Endodermal cell (in vitro differentiated cells): Measurements from ENCODE around the gene NUDT5. TPM values are rescaled to one million over a fixed set of nuclear protein-coding genes. Genes with fewer than 3 reads are reported as not detected.

Source experiments
- DNase-seq: peaks from one replicate; pipeline ENCODE4 v3.0.0-alpha.2; 2017
- H3K27ac ChIP-seq: 2 replicates; pipeline ENCODE4 v1.5.1; 2013; ENCODE audit warnings: mild to moderate bottlenecking, low read depth, low read length, moderate library complexity
- H3K27me3 ChIP-seq: 2 replicates; pipeline ENCODE4 v1.6.1; 2013; ENCODE audit warnings: mild to moderate bottlenecking, low read length, moderate library complexity; ENCODE audit not compliant: insufficient read depth, control insufficient read depth, poor library complexity, severe bottlenecking
- H3K36me3 ChIP-seq: 2 replicates; pipeline ENCODE4 v1.7.0; 2013; ENCODE audit warnings: mild to moderate bottlenecking, low read length, moderate library complexity; ENCODE audit not compliant: control insufficient read depth, insufficient read depth
- H3K4me1 ChIP-seq: one replicate; pipeline ENCODE4 v1.7.0; 2013; ENCODE audit warnings: low read length; ENCODE audit not compliant: control insufficient read depth, insufficient read depth
- H3K4me3 ChIP-seq: 2 replicates; pipeline ENCODE4 v1.5.1; 2013; ENCODE audit warnings: mild to moderate bottlenecking, low read length, moderate library complexity
- H3K9ac ChIP-seq: 2 replicates; pipeline ENCODE4 v1.6.1; 2013; ENCODE audit warnings: mild to moderate bottlenecking, low read length, moderate library complexity; ENCODE audit not compliant: poor library complexity, severe bottlenecking; ENCODE audit errors: extremely low read depth
- H3K9me3 ChIP-seq: 2 replicates; pipeline ENCODE4 v1.6.1; 2013; ENCODE audit warnings: mild to moderate bottlenecking, low read length, moderate library complexity; ENCODE audit not compliant: control insufficient read depth
- H3K27ac Mint-ChIP-seq: 2 replicates; pipeline ENCODE4 v1.8.0; 2020; ENCODE audit warnings: mixed read lengths
- H3K27me3 Mint-ChIP-seq: 2 replicates; pipeline ENCODE4 v1.8.0; 2021; ENCODE audit warnings: mild to moderate bottlenecking, mixed read lengths; ENCODE audit not compliant: insufficient read depth
- H3K36me3 Mint-ChIP-seq: 2 replicates; pipeline ENCODE4 v1.8.0; 2020; ENCODE audit warnings: low read depth, mixed read lengths
- H3K4me1 Mint-ChIP-seq: 2 replicates; pipeline ENCODE4 v1.8.0; 2020; ENCODE audit warnings: mixed read lengths
- H3K4me3 Mint-ChIP-seq: 2 replicates; pipeline ENCODE4 v1.8.0; 2020; ENCODE audit warnings: mild to moderate bottlenecking, moderate library complexity, mixed read lengths
- H3K9me3 Mint-ChIP-seq: 2 replicates; pipeline ENCODE4 v1.8.0; 2020; ENCODE audit warnings: mild to moderate bottlenecking, mixed read lengths
- WGBS, 2 experiments: methylation state at CpG; one replicate each; pipeline versions ENCODE4 v1.1.5 to v1.1.7; 2013; ENCODE audit warnings: missing lambda C conversion rate in 2 of 2, mixed read lengths in 1 of 2; ENCODE audit not compliant: insufficient coverage in 1 of 2, insufficient read length in 1 of 2; 5-methylcytosine and 5-hydroxymethylcytosine counted together
- total RNA-seq, 2 donors: library from RNA; stranded (reverse); fragmentation: NEBNext Ultra II Directional in 1 of 2; extraction: Animal tissue kit (Norgen Biotek cat#: 25700) in 1 of 2; gene quantifications; 2 replicates in 1 of 2; 3 replicates in 1 of 2; pipeline ENCODE4 v1.2.1, GENCODE V29; 2021
- TF ChIP-seq, protein P1 (sequence below): fragments of 200-600 bp; sonication (generic); conservative IDR thresholded peaks from 2 replicates; pipeline ENCODE4 v1.5.0; 2021; ENCODE audit warnings: antibody characterized with exemption, mild to moderate bottlenecking

Gene NUDT5
- total RNA-seq, 2 donors from 2014 or later = 88.7 to 93.9 TPM

DNA sequence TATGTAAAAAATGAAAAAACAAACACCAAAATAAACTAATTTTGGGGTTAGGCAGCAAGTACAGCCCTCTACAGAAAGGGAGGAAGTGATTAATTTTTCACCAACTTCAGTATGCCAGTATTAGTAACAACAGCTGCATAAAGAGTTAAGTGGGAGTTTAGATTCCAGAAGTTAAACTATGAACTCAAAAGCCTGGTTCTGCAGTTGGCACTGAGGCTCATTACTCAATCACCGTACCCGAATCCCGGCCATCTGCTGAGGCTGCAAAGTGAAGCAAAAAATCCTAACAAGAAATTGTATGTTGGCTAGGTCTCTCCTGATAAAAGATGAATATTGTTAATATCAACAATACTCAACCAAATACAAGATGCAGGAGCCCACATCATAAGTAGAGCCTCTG is 4.0 kb downstream of the NUDT5 start:
- H3K27me3 ChIP-seq = no peaks in the 10 kb centered on the region
- Mint-ChIP-seq H3K4me1 (peaks cover 8% of the 10 kb centered on the region), H3K27ac (no peak overlapping the region), H3K27me3 (no peaks in the 10 kb centered on the region), H3K9me3 (no peaks in the 10 kb centered on the region), H3K4me3 (no peak overlapping the region), H3K36me3 (peaks cover 36% of the 10 kb centered on the region)
- peaks cover 23% of the 10 kb centered on the region for H3K36me3 ChIP-seq
- no peaks in the 10 kb centered on the region for H3K9me3 ChIP-seq
- H3K4me1 ChIP-seq = no peaks in the 10 kb centered on the region
- DNase-seq = no peak
- 97% methylated on average over 3 of the region's 3 CpGs; no CpG with 5 or more reads in 1 of the 2 experiments for WGBS, 2 experiments
- H3K4me3 ChIP-seq = no peak overlapping the region
- H3K27ac ChIP-seq = no peak overlapping the region
- H3K9ac ChIP-seq = no peak overlapping the region
- TF ChIP-seq, protein P1, sequence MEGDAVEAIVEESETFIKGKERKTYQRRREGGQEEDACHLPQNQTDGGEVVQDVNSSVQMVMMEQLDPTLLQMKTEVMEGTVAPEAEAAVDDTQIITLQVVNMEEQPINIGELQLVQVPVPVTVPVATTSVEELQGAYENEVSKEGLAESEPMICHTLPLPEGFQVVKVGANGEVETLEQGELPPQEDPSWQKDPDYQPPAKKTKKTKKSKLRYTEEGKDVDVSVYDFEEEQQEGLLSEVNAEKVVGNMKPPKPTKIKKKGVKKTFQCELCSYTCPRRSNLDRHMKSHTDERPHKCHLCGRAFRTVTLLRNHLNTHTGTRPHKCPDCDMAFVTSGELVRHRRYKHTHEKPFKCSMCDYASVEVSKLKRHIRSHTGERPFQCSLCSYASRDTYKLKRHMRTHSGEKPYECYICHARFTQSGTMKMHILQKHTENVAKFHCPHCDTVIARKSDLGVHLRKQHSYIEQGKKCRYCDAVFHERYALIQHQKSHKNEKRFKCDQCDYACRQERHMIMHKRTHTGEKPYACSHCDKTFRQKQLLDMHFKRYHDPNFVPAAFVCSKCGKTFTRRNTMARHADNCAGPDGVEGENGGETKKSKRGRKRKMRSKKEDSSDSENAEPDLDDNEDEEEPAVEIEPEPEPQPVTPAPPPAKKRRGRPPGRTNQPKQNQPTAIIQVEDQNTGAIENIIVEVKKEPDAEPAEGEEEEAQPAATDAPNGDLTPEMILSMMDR = no peak

DNA sequence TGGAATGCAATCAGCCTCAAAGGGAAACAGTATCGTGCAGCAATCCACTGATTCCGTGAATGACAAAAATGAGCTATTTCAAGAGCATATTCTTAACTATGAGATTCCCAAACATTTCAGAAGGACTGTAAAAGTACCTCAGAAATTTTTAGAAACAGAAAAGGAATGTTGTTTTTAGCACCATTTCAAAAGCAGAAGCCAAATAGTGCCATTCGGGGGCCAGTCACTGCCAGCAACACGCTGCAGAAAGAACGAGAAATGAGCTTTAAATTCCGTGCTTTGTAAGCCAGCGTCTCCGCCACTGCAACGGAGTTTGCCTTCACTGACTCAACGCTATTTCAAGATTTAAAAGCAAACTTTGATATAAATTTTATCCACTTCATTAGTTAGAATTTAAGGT is 6.3 kb downstream of the NUDT5 start:
- Histone ChIP-seq H3K4me1 (no peaks in the 10 kb centered on the region), H3K9me3 (no peaks in the 10 kb centered on the region), H3K9ac (no peak overlapping the region), H3K27me3 (no peaks in the 10 kb centered on the region), H3K36me3 (peaks cover 43% of the 10 kb centered on the region), H3K27ac (no peak overlapping the region), H3K4me3 (no peak overlapping the region)
- H3K27ac Mint-ChIP-seq = no peak overlapping the region
- 95 to 98% methylated on average over 9 to 10 of the region's 10 CpGs for WGBS, 2 experiments
- H3K36me3 Mint-ChIP-seq = peaks cover 55% of the 10 kb centered on the region
- H3K27me3 Mint-ChIP-seq = no peaks in the 10 kb centered on the region
- DNase-seq = no peak
- no peaks in the 10 kb centered on the region for H3K9me3 Mint-ChIP-seq
- TF ChIP-seq, protein P1 = no peak
- H3K4me1 Mint-ChIP-seq = peaks cover 4% of the 10 kb centered on the region
- H3K4me3 Mint-ChIP-seq = no peak overlapping the region

DNA sequence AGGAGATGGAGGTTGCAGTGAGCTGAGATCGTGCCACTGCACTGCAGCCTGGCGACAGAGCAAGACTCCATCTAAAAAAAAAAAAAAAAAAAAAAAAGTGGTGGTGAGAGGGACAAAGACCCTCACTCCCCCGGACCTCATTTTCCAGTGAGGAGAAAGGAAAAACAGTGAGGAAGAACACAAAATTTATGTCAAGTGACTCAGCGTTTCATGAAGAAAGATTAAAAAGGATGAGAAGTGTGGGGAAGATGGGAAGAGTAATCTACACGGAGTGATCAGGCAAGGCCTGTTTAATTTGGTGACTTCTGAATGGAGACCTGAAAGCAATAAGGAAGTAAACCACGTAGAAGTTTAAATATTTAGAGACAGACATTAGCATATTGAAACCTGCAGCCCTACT is 7.0 kb downstream of the NUDT5 start:
- no peak for DNase-seq
- H3K4me1 Mint-ChIP-seq = no peaks in the 10 kb centered on the region
- Histone ChIP-seq H3K27ac (no peak overlapping the region), H3K36me3 (peaks cover 50% of the 10 kb centered on the region), H3K9ac (no peak overlapping the region), H3K4me3 (no peak overlapping the region), H3K9me3 (no peaks in the 10 kb centered on the region), H3K4me1 (no peaks in the 10 kb centered on the region), H3K27me3 (no peaks in the 10 kb centered on the region)
- TF ChIP-seq, protein P1 = no peak
- no peaks in the 10 kb centered on the region for H3K27me3 Mint-ChIP-seq
- 95 to 96% methylated on average over 4 to 6 of the region's 6 CpGs for WGBS, 2 experiments
- no peak overlapping the region for H3K4me3 Mint-ChIP-seq
- peak overlapping the region; percentile 47 for H3K27ac Mint-ChIP-seq
- H3K36me3 Mint-ChIP-seq = peaks cover 56% of the 10 kb centered on the region
- H3K9me3 Mint-ChIP-seq = no peaks in the 10 kb centered on the region
